ENCODE results near the gene PRDM11.

PRDM11 gene

GRCh38 chr11:45158210-45158731, 11.8 kb downstream of the PRDM11 start:
- DNase-seq (ENCODE audit: low read depth): no peak

- DNase-seq (ENCODE audit: low read depth): no peak
These were observed 12.6 kb downstream of the PRDM11 start for GRCh38 chr11:45158891-45159605.

- no peak for DNase-seq (ENCODE audit: low read depth)
These were observed 13.4 kb downstream of the PRDM11 start for GRCh38 chr11:45159781-45160365.

- no peak for DNase-seq (ENCODE audit: low read depth)
These were observed 15.0 kb downstream of the PRDM11 start for GRCh38 chr11:45161252-45162063.

GRCh38 chr11:45162064-45162375, 15.6 kb downstream of the PRDM11 start:
- no peak for DNase-seq (ENCODE audit: low read depth)

- no peak for DNase-seq (ENCODE audit: low read depth)
These were observed 16.8 kb downstream of the PRDM11 start for GRCh38 chr11:45162916-45163879.

DNA sequence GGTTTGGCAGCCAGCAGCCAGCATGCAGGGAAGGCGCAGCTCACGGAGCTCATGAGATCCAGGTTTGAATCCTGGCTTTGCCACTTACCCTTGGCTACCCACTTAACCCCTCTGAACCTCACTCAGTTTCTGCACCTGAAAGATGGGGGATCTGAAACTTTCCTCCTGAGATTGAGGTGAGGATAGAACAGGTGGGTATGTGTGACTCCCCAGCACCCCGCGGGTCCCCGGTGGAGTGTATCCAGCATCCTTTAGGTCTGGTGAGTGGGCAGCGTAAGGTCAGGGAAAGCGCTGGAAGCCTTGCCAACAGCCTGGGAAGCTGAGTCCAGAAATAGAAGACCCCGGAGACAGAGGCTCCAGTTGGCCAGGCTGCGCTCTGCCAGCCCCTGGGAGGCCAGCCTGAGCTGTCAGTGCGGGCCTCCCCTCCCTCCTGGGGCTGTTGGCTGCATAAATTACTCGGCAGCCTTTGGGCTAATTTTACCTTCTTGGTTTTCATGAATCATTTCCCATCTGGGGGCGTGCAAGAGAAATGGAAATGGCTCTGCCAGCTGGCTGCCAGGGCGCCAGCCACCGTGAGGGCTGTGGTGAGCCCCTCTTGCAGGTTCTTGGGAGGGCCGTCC, 17.6 kb downstream of the PRDM11 start:
- no peak for DNase-seq (ENCODE audit: low read depth)

GRCh38 chr11:45165386-45165785, 18.9 kb downstream of the PRDM11 start:
- no peak for DNase-seq (ENCODE audit: low read depth)

DNA sequence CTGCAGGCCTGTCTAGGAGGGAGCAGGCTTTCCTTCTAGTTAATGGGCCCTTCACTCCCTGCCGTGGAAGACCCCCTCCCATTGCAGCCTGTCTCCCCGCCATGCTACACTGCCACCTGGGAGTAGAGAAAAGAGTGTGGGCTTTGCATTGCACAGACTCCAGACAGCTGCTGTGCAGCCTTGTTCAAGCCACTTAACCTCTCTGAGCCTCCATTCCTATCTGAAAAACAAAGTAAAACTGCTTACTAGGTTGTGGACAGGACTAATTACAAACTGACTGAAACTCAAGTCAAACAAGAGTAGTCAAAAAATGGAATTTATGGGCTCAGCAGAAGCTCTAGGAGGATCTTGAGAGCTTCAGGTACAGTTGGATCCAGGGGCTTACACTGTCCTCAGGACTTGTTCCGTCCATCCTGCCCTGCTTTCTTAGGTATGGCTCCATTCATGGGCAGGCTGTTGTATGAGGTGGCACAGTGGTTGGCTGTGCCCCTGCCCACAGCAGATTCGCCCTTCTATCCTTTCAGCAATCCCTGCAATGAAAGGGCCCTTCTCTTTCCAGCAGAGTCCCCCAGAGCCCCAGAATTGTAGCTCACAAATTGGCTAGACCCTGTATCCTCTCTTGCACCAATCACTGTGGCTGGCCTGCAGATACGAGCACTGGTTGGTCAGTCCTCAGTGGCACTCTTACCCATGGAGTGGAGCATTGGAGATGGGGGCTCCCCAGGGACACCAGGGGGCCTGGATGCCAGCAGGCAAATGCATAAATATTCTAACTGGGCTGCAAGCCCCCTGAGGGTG, 19.6 kb downstream of the PRDM11 start:
- DNase-seq (ENCODE audit: low read depth): no peak

DNA sequence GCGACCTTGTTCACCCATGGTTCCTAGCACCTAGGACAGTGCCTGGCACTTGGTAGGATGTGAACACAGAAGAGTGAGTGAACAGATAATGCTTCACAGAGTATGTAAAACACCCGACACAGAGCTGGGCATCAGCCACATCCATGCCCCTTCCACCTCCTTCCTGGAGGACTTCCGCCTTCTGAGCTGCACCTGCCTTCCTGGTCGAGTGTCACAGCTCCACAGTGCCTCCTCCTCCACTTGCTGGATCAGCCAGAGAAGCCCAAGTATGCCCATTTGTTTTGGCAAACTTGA, 20.1 kb downstream of the PRDM11 start:
- no peak for DNase-seq (ENCODE audit: low read depth)

DNA sequence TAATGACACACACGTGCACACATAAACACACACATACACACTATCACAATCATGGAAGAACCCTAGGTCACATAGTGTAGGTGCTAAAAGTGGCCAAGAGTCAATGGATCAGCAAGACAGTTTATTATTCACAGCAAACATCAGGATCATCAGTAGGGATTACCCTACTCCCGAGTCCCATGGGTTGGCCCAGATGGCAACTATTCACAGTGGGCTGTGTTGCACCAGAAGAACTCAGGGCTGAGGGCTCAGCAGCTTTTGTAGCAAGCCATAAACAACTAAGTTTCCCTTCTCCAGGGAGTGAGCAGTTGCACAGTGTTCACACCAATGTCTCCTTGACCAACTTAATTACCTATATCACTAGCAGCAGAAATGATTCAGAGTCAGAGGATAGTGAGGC, 20.8 kb downstream of the PRDM11 start:
- DNase-seq (ENCODE audit: low read depth): no peak

DNA sequence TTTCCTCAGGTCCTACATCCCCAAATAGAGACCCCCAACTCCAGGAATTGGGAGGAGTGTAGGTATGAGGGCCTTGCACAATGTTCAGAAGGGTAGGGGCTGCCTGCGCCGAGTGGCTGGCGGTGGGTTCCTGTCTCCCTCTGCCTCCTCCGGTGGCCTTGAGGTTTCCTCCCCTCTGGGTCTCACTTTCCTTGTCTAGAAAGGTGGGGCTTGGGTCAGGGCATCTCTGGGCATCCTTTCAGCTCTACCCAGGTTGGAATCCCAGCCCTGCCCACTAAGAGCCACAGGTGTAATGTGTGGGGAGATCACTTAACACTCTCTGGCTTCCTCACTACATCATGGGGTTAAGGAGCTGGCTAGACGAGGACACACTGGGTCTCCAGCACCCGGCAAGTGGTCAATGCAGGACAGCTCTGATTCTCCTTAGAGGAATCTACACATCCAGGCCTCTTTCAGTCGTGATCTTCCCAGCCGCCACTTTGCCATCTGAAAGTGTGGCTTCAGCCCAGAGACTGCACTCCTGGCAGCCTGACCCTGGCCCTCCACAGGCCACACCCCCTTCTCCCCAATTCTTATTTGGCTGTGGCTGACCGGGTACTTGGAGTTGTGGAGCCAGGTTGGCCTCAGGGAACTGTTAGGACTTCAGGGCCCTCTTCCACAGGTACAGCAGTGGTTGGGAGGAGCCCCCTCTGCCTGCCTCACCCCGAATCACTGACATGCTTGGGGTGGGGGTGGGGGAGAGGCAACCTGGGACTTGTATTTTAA, 22.1 kb downstream of the PRDM11 start:
- no peak for DNase-seq (ENCODE audit: low read depth)

GRCh38 chr11:45169310-45170072, 23.1 kb downstream of the PRDM11 start:
- DNase-seq (ENCODE audit: low read depth): no peak

DNA sequence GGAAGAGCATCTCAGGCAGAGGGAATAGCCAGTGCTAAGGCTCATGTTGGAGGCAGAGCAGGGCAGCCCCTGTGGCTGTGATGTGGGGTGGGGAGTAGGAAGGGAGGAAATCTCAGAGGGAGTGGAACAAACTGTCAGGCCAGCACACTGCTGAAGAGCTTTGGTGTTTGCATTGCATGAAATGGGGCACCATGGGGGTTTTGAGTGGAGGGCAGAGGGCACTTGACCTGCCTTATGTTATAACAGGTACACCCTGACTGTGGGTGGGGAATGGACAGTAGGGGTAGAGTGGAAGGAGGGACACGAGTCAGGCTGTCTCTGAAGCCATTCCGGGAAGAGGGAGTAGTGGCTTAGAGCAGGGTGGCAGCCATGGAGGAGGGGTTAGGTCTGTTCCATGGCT, 24.0 kb downstream of the PRDM11 start:
- no peak for DNase-seq (ENCODE audit: low read depth)

GRCh38 chr11:45171550-45171949, 25.1 kb downstream of the PRDM11 start:
- no peak for DNase-seq (ENCODE audit: low read depth)

DNA sequence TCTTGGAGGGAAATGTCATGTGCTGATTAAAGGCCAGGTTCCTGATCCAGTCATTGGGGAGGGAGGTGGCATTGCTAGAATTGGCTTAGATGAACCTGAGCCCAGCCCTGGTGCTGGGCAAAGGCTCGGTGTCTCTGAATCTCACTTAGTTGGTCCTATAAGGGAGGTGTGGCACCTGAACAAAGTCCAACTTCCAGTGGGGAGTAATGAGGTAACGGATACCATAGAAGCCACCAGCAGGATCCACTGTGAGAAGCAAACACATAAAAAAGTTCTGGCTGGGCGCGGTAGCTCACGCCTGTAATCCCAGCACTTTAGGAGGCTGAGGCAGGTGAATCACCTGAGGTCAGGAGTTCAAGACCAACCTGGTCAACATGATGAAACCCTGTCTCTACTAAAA, 26.6 kb downstream of the PRDM11 start:
- no peak for DNase-seq (ENCODE audit: low read depth)

- no peak for DNase-seq (ENCODE audit: low read depth)
These were observed 27.9 kb downstream of the PRDM11 start for GRCh38 chr11:45174168-45174835.

DNA sequence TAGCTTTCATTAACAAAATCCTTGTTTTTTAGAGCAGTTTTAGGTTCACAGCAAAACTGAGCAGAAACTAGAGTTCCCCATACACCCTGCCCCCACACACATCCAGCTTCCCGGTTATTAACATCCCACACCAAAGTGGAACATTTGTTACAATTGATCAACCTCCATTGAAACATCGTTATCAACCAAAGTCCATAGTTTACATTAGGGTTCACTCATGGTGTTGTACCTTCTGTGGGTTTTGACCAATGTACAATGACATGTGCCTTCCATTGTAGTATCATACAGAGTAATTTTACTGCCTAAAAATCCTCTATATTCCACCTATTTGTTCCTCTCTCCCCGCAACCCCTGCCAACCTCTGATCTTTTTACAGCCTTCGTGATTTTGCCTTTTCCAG, 28.5 kb downstream of the PRDM11 start:
- DNase-seq (ENCODE audit: low read depth): no peak

GRCh38 chr11:45176996-45177395, 30.6 kb downstream of the PRDM11 start:
- DNase-seq (ENCODE audit: low read depth): no peak
